ENCODE measurements around the gene PACSIN1.
"Not testable (repeated sequence)": the region's sequence is repeated elsewhere in the genome, so short reads cannot be mapped to it uniquely, and the experiment has no call there.

Gene PACSIN1

GRCh38 chr6:34457742-34458735, 7.8 kb upstream of the PACSIN1 start:
- DNase-seq: no peak

DNA sequence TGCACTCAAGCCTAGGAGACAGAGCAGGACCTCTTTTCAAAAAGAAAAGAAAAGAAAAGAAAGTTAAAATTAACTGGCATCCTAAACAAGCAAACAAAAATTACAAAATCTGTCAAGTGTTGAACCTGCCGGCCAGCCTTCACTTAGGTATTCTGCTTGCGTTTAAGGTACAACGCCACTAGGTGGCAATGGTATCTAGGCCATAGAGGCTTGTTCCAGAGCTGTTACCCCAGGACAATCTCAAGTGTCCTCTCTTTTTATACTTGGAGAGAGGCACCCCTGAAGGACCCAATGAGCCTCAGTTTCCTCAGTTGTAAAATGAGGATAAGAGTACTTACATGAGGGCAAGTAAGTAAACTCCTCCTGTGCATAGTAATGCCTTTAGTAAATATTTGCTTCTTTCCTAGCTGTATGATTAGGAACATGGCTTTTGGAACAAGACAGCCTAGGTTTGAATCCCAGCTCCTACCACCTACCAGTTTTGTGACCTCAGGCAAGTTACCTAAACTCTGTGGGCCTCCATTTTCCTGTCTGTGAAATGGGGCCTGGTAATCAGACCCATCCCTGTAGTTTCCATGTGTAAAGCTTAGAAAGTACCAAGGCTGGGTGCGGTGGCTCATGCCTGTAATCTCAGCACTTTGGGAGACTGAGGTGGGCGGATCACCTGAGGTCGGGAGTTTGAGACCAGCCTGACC, 5.8 kb upstream of the PACSIN1 start:
- no peak for DNase-seq

GRCh38 chr6:34460796-34461507, 4.9 kb upstream of the PACSIN1 start:
- DNase-seq: no peak

DNA sequence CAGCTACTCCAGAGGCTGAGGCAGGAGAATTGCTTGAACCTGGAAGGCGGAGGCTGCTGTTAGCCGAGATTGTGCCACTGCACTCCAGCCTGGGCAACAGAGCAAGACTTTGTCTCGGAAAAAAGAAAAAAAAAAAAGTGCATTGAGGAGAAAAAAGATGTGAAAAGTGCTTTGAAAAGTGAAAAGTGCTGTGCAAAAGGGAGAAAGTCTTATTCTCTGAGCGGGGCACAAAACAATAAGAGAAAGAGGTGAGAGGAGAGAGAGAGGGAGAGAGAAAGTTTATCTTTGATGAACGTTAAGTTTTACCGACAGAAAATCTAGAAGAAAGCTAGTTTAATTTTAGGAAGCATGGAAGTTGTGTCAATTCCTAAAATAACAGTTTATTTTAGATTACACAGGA, 3.9 kb upstream of the PACSIN1 start:
- no peak for DNase-seq

- DNase-seq: peak; percentile 32
These were observed 3.3 kb upstream of the PACSIN1 start for GRCh38 chr6:34462551-34462971.

- no peak for DNase-seq
These were observed 2.6 kb upstream of the PACSIN1 start for GRCh38 chr6:34463299-34463698.

DNA sequence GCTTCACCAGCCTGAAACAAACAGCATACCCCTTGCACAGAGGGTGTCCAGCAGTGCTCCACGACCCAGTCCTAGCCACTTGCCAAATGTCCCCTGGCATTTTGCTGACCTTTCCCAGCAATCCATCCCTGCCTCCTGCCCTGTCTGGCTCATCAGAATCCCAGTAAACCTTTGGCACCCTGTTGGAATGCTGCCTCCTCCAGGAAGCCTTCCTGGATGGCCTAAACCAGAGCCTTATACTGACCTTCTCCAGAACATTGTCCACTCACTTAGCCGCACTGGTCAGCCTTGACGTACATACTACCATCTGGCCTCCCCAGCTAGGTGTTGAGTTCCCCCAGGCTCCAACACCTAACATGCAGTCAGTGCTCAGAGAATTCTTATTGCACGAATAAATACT, 2.0 kb upstream of the PACSIN1 start:
- DNase-seq: no peak

GRCh38 chr6:34466242-34467185, 638 bp downstream of the PACSIN1 start:
- no peak for DNase-seq

GRCh38 chr6:34468378-34468892, 2.6 kb downstream of the PACSIN1 start:
- no peak for DNase-seq

DNA sequence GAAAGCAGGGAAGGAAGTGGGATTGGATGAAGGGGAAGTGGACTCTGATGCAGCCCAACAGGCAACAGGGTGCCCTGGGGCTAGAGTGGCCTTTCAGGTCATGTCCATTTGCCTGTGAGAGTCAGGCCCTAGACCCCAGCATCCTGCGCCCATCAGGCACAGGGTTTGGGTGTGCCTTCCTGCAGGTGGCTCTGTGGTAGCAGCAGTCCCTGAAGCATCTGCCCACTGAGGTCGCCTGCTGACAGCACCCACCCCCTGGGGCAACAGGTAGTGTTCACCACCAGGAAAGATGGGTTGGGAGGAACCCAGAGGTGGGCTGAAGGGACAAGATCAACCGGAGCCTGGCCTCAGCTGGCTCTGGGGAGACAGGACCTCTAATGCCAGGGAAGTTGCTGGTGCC, 3.6 kb downstream of the PACSIN1 start:
- no peak for DNase-seq

- DNase-seq: no peak
These were observed 6.5 kb downstream of the PACSIN1 start for GRCh38 chr6:34472425-34472824.

- no peak for DNase-seq
These were observed 8.1 kb downstream of the PACSIN1 start for GRCh38 chr6:34473967-34474366.

DNA sequence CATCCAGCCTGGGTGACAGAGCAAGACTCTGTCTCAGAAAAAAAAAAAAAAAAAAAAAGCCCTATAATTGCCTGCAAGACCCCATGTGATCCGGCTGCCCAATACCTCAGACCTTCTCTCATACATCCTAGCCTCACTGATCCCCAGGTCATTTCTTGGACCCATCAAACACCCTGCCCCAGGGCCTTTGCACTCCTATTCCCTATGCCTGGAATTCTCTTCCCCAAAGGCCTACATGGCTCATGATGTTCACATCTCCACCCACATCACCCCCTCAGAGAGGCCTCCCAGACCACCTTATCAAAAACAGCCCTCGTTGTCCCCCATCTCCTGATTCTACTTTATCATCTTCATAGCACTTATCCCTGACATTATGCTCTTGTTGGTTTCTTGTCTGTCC, 8.9 kb downstream of the PACSIN1 start:
- no peak for DNase-seq

GRCh38 chr6:34475238-34475682, 9.4 kb downstream of the PACSIN1 start:
- no peak for DNase-seq

- DNase-seq: no peak
These were observed 10.0 kb downstream of the PACSIN1 start for GRCh38 chr6:34475767-34476328.

DNA sequence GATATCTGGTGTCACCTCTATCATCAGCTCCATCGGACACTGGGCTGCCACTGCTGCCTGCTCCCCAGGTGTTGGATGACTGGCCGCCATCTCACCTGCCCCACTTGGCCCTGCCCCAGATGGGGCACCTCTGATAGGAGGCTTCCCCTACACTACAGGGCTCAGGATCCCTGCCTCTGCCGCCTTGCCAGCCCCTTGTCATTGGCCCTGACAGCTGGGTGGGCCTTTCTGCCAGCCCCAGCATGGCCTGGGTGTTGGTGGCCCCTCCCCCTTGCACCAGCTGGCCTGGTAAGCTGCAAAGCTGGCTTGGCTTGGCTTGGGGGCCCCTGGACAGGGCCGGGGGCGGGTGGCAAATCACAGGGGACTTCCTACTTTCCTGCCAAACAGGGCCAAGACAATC, 10.6 kb downstream of the PACSIN1 start:
- peak; percentile 38 for DNase-seq

DNA sequence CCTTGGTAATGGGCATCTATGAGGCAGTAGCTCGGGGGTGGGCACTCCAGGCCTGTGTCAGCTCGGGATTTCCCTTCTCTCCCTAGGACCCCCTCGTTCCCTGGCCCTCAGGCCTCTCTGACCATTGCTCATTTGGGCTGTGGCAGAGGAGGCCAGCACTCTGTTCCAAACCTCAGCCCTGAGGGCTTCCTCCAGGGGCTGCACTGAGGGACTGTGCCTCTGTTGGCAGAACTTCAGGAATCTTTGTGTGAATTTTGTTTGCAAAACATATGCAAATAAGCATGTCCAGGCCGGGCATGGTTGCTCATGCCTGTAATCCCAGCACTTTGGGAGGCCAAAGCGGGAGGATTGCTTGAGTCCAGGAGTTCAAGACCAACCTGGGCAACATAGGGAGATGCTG, 11.0 kb downstream of the PACSIN1 start:
- DNase-seq: no peak

- DNase-seq: no peak
These were observed 12.9 kb downstream of the PACSIN1 start for GRCh38 chr6:34478796-34479195.

DNA sequence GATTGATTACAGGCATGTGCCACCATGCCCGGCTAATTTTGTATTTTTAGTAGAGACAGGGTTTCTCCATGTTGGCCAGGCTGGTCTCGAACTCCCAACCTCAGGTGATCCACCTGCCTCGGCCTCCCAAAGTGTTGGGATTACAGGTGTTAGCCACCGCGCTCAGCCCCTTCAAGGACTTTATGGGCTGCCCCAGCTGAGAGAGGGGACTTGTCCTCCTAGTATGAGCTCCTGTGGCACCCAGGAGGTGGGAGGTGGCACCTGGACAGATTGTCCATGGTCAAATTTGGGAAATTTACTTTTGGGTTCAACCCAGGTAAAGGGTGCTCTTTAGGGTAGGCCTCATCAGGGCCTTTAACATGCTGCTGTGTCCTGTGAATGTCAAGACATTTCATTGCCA, 17.9 kb downstream of the PACSIN1 start:
- not testable (repeated sequence) for DNase-seq

DNA sequence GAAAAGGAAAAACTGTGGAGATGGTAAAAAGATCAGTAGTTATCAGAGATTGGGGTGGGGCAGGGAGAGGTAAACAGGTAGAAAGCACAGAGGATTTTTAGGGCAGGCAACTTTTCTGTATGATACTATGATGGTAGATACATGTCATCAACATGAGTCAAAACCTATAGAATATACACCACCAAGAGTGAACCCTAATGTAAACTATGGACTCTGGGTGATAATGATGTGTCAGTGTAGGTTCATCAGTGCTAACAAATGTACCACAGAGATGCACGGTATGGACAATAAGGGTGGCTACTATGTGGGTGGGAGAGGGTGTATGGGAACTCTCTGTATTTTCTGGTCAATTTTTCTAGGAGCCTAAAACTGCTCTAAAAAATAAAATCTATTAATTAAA, 18.5 kb downstream of the PACSIN1 start:
- no peak for DNase-seq

DNA sequence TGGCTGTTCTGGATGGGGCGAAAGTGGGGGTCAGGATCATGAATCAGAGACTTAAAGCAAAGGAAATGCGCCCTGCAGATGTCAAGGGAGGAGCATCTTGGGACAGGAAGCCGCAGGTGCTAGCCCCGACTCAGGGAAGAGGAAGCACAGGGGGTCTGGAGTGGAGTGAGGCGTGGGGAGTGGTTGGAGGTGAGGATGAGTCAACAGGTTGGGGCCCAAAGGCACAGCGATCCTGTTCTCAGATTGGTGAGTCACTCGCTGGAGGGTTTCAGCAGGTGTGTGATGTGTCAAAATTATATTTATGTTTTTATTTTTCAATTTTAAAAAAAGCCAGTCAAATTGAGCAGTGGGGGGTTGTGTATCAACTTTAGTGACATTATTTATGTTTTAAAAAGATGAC, 19.0 kb downstream of the PACSIN1 start:
- DNase-seq: no peak
